Testis (tissue), 3 donors: ENCODE results near the gene CALR3. TPM values are rescaled to one million over a fixed set of nuclear protein-coding genes. Genes with fewer than 3 reads are reported as not detected.
A peak's percentile ranks its signal among the peaks of the same experiment; 100 is the strongest.

ENCODE experiments used
- DNase-seq: peaks from one replicate; pipeline ENCODE4 v3.0.0-alpha.2; 2019
- H3K27ac ChIP-seq, 2 donors: fragments of 200-600 bp; sonication (generic); one replicate each; pipeline ENCODE4 v1.5.1; 2019
- H3K27me3 ChIP-seq: fragments of 200-600 bp; sonication (generic); one replicate; pipeline ENCODE4 v1.5.1; 2019
- H3K36me3 ChIP-seq: fragments of 200-600 bp; sonication (generic); one replicate; pipeline ENCODE4 v1.5.1; 2017; ENCODE audit warnings: low read depth; ENCODE audit errors: missing control alignments
- H3K4me1 ChIP-seq: fragments of 200-600 bp; sonication (generic); one replicate; pipeline ENCODE4 v1.5.1; 2019
- H3K4me3 ChIP-seq, 2 donors: fragments of 200-600 bp; sonication (generic); one replicate each; pipeline ENCODE4 v1.5.1; 2017 to 2019
- H3K9me3 ChIP-seq: fragments of 200-600 bp; sonication (generic); one replicate; pipeline ENCODE4 v1.5.1; 2017
- CTCF ChIP-seq, 3 experiments: fragments of 450-650 bp in 2 of 3; fragments of 200-600 bp in 1 of 3; sonication (generic) in 1 of 3; IDR thresholded peaks; one replicate each; pipeline ENCODE4 v1.5.1; 2016 to 2019; ENCODE audit warnings: antibody characterized with exemption in 3 of 3, mild to moderate bottlenecking in 2 of 3, moderate library complexity in 1 of 3
- POLR2A ChIP-seq: fragments of 450-650 bp; IDR thresholded peaks from one replicate; pipeline ENCODE4 v1.6.1; 2017; ENCODE audit warnings: antibody characterized with exemption, mild to moderate bottlenecking, moderate library complexity
- WGBS, 2 donors: methylation state at CpG; one replicate each; pipeline ENCODE4 v1.1.5; 2018; 5-methylcytosine and 5-hydroxymethylcytosine counted together
- intact Hi-C: fragments of 100-400 bp; cut with DNase I; formaldehyde crosslinking; loops from one replicate; pipeline ENCODE4 v1.15.1; 2023; ENCODE audit warnings: low total_unique reads
- polyA plus RNA-seq: library from polyadenylated mRNA; stranded (reverse); fragments of 350-450 nt; fragmentation: Illumina TruSeq; extraction: RNeasy Lipid Tissue Mini Kit (QIAGEN cat#74804); gene quantifications from one replicate; pipeline ENCODE4 v1.2.3, GENCODE V29; 2014; ENCODE audit warnings: low read depth, low replicate concordance; ENCODE audit not compliant: insufficient read depth
- total RNA-seq, 2 donors: library from RNA; depleted of rRNA; stranded (reverse); fragments of >200 nt; gene quantifications; one replicate each; pipeline ENCODE4 v1.2.3, GENCODE V29; 2016

Gene CALR3
- total and polyA plus RNA-seq, 3 donors from 2014 or later: 40.6 to 102 (median 75.7) TPM

- H3K4me3 ChIP-seq: no peak overlapping the region
These were observed 39.2 kb downstream of the CALR3 start for GRCh38 chr19:16456652-16457194.

GRCh38 chr19:16455489-16455888, 40.5 kb downstream of the CALR3 start:
- H3K4me1 ChIP-seq: peaks cover 30% of the 10 kb centered on the region
- TF ChIP-seq POLR2A (no peak), CTCF (IDR thresholded peaks at IDR 0.05) (no peak)
- H3K9me3 ChIP-seq: no peaks in the 10 kb centered on the region
- H3K27me3 ChIP-seq: no peaks in the 10 kb centered on the region
- no peak overlapping the region for H3K27ac ChIP-seq
- intact Hi-C loops: no loop called here
- H3K4me3 ChIP-seq: no peak overlapping the region
- H3K36me3 ChIP-seq: no peaks in the 10 kb centered on the region
- DNase-seq: no peak
- WGBS, 2 donors: 88 to 95% methylated on average over 4 to 5 of the region's 5 CpGs

More at GRCh38 chr19:16456652-16457194, 39.2 kb downstream of the CALR3 start:
- intact Hi-C loops: no loop called here
- Histone ChIP-seq H3K9me3 (no peaks in the 10 kb centered on the region), H3K36me3 (no peaks in the 10 kb centered on the region), H3K4me1 (peaks cover 30% of the 10 kb centered on the region), H3K27ac (peak overlapping the region in 1 of 2 donors; percentile 56), H3K27me3 (no peaks in the 10 kb centered on the region)
- 60 to 65% methylated on average over 11 of the region's 11 CpGs for WGBS, 2 donors
- DNase-seq: no peak
- TF ChIP-seq POLR2A: no peak
- no peak for TF ChIP-seq CTCF (IDR thresholded peaks at IDR 0.05)

GRCh38 chr19:16454351-16454918, 41.5 kb downstream of the CALR3 start:
- intact Hi-C loops: no loop called here
- TF ChIP-seq POLR2A (no peak), CTCF (IDR thresholded peaks at IDR 0.05) (no peak)
- no peak overlapping the region for H3K27ac ChIP-seq

GRCh38 chr19:16452325-16452724, 43.6 kb downstream of the CALR3 start:
- Histone ChIP-seq H3K4me1 (peaks cover 23% of the 10 kb centered on the region), H3K27ac (no peak overlapping the region), H3K4me3 (no peak overlapping the region), H3K36me3 (no peaks in the 10 kb centered on the region), H3K27me3 (no peaks in the 10 kb centered on the region), H3K9me3 (no peaks in the 10 kb centered on the region)
- DNase-seq: no peak
- intact Hi-C loops: no loop called here
- WGBS, 2 donors: 82 to 84% methylated on average over 8 of the region's 8 CpGs
- TF ChIP-seq POLR2A: no peak
- TF ChIP-seq CTCF (IDR thresholded peaks at IDR 0.05): no peak

More at GRCh38 chr19:16454351-16454918, 41.5 kb downstream of the CALR3 start:
- H3K4me1 ChIP-seq: peaks cover 30% of the 10 kb centered on the region
- no peaks in the 10 kb centered on the region for H3K9me3 ChIP-seq
- H3K4me3 ChIP-seq: no peak overlapping the region
- 50 to 65% methylated on average over 10 of the region's 10 CpGs for WGBS, 2 donors
- no peaks in the 10 kb centered on the region for H3K27me3 ChIP-seq
- no peaks in the 10 kb centered on the region for H3K36me3 ChIP-seq
- DNase-seq: no peak
